GM18526 (cell line): ENCODE measurements around the gene CEP63.

Experiments
- POLR2A ChIP-seq: IDR thresholded peaks from 3 replicates; pipeline ENCODE4 v1.6.1; 2011; ENCODE audit not compliant: insufficient read length; ENCODE audit errors: extremely low read depth

CEP63 gene

DNA sequence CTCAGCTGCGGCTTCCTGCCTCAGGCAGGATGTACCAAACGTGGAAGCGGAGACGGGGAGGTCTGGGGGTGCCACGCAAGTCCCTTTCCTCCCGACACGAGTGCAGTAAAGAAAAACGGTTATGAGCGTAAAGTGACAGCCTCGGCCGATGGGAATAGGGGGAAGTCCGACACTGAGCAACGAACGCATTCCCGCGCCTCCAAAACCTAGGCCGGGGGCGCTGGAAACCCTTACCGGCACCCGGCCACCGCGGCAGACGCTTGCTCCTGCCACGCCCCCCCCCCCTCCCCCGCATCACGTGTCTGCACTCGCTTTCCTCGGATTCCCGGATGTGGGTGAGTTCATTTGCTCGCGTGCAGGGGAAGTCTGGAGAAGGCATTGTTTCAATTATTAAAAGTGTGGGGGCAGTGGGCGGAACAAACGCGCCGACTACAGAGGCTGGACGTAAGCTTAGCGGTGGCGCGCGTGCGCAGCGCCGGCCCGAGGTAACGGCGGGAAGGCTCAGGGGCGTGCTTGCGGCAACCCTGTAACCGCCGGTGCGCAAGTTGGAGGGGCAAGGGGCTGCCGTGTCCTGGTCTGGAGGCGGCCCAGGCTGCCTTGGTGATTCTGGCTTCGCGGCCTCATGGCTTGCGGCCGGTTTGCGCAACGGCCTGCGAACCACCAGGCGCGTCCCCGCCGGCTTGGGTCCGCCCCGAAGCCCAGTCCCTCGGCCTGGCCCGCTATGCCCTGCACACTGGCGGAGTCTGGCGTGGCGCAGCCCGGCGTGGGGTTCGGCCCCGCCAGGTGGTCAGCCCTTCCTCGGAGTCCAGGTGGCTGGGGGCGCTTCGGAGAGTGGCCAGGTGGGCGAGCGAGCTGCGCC is at the start of gene CEP63, which contains the start of gene ANAPC13:
TSS of gene CEP63 (plus strand) at position 340 of the 859 bp plus-strand sequence. CDS start 9,264 bp downstream, outside the sequence.
TSS of gene ANAPC13 (minus strand) at position 268 of the 859 bp plus-strand sequence. CDS start 3,081 bp downstream, outside the sequence.
- peak; percentile 86 for TF ChIP-seq POLR2A

DNA sequence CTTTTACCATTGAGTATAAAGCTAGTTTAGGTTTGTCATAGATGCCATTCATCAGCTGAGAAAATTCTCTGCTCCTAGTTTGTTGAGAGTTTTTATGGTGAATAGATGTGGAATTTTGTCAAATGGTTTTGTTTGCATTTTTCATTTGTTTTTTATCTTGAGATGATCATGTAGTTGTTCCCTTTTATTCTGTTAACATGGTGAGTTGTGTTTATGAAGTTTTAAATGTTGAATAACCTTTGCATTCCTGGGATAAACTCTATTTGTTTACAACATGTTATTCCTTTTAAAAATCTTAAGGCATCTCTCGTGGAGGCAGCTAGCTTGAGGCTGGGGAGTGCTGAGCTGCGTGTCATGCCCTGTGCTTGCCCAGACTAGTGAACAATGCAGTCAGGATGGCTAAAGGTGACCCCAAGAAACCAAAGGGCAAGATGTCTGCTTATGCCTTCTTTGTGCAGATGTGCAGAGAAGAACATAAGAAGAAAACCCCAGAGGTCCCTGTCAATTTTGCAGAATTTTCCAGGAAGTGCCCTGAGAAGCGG is 48.6 kb upstream of the CEP63 start:
- TF ChIP-seq POLR2A = no peak

DNA sequence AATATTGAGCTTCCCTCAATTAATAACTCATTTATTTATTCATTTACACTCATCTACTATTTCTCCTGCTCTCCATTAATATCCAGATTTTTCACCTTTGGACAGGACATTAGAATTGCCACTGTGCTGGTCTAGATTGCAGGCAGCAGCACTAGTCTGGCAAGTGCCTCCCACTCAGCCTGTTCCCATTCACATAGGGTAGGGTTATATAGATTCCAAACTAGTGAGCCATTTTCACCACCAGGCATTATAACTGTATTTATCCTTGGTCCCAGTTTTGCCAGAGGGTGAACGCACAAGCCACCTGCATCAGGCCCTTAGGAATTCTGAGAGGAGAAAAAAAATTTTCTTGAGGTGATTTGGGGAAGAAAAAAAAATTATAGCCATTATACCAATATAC is 44.5 kb upstream of the CEP63 start:
- TF ChIP-seq POLR2A = no peak

DNA sequence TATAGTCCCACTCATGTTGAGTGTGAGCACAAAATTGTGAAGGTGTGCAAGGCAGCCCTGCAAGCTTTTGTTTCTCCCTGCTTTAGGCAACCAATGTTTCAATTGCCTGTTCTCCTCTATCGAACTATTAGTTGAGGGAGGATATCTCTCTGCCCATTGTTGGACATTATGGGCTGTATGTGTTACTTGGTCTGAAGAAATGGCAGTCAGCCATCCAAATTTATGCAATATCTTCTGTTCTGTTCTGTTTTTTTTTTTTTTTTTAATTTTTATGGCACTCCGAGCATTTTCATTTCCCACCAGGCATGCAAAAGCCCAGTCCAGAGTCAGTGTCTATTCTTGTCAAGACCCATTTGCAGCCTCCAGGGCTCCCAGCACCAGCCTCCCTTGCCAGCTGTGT is 44.0 kb upstream of the CEP63 start:
- TF ChIP-seq POLR2A = no peak

DNA sequence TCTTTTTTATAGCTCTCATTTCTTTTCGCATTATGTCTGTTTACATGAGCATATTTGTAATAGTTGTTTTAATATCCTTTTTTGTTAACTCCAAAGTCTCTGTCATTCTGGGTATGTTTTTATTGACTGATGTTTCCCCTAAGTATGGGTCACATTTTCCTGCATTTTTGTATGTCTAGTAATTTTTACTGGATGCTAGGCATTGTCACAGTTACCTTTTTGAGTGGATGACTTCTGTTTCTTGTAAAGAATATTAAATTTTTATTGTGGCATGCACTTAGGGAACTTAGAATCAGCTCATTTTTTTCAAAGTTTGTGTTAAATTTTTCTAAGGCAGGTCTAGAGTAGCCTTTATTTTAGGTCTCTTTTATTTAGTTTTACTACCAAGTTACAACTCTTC is 40.8 kb upstream of the CEP63 start:
- no peak for TF ChIP-seq POLR2A

DNA sequence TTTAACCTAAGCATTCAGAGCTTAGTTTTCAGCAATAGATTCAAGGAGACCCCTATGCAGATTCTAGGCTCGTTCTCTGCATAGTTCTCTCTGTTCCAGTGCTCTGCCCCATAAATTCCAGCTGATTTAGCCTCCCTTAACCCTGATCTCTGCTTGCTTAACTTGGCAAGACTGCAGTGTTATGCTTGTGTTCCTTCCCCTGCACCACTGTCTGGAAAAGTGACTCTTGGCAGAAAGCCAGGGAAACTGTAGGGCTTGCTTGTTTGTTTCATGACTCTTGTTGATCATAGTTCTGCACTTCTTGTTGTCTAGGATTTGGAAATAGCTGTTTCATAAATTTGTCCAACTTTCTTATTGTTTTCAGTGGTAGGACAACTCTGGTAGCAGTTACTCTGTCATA is 40.2 kb upstream of the CEP63 start:
- no peak for TF ChIP-seq POLR2A

DNA sequence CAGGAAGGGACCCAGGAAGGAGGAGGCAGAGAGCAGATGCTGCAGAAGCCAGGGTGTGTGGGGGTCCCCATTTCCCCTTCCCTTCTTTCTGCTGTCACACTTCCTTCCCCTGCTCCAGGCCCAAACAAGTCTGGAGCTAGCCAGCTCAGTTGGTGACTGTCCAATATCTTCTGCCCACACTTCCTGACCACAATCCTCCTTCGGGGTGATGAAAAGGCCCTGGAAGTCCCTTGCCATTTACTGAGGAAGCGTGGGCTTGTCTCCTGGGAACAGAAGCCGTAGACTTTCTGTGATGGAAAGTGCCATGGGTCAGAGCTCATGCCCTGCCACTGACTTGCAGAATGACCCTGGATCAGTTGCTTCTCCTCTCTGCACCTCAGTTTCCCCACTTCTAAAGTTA is 39.1 kb upstream of the CEP63 start:
- TF ChIP-seq POLR2A = no peak

DNA sequence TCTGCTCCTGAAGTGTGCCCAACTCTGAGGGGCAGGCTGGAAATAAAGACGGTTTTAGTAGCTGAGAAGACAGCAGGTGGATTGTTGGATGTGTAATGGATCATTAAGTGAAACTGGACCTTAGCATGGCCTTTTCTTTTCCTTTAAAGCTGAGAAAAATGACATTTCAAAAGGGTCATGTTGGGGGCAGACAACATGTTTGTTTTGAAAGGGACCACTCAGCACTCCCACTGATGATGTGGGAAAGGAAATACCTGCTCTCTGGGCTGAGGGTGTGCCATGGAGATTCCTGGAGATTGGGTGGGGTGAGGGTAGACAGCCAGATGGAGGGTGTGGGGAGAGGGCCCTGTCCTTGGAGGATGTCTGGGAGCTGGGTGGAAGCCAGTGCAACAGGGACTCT is 38.5 kb upstream of the CEP63 start:
- no peak for TF ChIP-seq POLR2A

DNA sequence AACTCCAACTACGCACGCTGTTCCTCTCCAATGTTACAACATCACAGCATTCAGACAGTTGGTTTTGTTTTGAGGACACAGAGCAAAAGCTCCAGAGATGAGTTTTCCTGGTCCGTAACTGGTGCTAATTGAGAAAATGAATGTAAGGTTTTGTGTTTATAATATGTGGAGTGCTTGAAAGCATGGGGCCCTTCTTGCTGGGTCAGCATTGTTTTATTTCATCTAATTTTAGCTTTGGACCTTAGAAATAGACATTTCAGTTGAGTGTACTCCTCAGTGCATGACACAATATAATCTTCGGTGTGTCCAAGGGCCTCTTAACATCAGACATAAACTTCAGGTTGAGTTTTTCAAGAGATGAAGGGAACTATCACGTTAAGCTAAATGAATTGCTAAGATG is 37.2 kb upstream of the CEP63 start:
- TF ChIP-seq POLR2A = no peak

DNA sequence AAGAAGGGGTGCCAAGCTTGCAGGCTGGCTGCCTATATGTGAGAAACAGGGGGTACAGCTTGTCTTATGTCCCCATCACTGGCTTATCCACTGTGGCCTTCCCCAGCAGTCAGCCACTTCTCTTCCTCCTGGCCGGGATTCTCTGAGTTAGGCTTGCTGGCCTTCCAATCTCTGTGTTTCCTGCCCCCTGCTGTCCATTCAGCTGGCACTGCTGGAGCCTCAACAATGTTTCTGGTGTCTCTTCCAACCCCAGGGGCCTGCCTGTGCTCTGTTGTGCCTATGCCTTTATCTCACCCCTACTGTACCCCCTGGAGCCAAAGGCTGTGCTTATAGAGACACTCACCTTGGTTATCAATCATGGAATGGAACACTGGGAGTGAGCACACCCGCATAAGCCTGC is 36.6 kb upstream of the CEP63 start:
- TF ChIP-seq POLR2A = no peak

DNA sequence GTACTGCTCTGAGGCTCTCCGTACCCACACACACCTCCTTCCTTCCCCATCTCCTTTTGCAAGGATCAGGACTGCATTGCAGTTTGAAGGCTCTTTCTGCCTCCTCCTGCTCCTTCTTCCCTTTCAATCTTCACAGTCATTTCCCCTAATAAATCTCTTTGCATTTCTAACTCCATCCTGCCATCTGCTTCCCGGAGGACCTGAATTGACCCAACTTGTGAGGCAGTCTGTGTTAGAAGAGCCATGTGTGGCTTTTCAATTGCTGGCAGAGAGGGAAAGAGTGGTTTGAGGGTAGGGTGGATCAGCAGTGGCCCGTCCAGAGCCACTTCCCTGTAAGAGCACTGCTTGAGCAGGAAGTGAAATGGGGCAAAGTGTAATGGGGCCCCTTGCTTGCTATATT is 35.9 kb upstream of the CEP63 start:
- no peak for TF ChIP-seq POLR2A

DNA sequence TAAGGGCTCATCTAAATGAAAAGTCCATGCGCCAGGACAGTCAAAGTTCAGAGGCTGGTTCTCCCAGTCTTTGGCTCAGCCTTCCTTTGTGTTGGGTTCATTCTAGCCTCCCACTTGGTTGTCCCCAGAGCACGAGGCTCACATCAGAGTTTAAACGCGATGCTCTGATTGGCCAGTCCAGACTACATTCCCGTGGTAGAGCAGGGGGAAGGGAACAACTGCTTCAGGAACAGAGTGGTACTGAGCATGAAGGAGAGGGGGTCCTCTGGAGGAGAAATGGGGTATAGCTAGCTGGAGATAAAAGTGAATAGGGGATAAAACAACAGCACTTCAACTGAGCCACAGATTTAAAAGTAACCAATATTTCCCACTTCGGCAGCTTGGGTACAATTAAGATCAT is 32.2 kb upstream of the CEP63 start:
- no peak for TF ChIP-seq POLR2A

DNA sequence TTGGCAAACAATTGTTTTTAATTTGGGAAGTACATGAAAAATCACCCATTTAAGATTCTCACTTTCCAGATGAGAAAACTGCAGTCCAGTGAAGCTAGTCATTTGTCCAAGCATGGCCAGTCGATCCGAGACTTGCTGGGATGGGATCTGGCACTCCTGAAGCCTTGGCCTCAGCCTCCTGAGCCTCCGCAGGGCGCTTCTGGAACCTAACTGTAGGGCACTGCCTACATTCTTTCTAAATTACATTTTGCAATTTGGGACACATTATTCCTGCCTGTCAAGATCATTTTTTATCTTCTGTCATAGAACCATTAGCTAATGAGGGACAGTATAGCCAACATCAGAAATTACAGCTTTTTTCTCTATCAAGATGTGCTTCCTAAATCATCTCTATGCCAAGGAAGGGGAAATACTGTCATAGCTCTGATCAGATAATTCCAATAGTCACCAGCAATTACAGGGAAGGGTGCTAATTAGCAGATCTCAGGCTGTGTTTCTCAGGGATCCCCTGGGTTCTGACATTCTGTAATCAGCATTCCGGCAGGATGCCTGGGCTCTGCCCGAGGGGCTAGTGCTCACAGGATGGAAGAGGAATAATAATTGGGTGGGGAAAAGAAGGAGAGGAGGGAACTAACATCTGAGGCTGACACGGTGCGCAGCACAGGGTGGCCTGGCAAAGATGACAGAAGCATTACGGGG is 28.3 kb upstream of the CEP63 start:
- TF ChIP-seq POLR2A = no peak

DNA sequence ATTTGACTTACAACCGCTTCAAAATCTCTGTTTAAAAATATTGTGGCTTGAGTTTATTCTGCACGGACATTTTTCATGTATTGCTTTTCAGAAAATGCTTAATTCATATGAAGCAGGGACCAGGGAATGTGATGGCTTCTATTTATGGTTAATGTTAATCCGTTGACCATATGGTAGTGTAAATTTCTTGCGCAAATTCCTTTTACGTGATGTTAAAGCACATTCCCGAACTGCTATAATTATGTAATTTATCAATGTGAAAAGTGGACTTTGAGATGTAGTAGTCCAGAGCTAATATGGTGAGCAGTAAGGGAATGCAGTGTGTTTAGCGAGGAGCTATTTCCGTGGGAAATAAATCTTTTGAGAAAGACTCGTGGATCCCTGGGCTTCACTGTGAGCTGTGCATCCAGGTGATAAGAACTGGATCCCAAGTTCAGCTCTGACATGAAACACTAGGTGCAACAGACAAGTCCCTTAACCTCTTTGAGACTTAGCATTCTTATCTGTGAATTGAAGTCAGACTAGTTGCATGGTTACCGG is 27.4 kb upstream of the CEP63 start:
- TF ChIP-seq POLR2A = no peak

DNA sequence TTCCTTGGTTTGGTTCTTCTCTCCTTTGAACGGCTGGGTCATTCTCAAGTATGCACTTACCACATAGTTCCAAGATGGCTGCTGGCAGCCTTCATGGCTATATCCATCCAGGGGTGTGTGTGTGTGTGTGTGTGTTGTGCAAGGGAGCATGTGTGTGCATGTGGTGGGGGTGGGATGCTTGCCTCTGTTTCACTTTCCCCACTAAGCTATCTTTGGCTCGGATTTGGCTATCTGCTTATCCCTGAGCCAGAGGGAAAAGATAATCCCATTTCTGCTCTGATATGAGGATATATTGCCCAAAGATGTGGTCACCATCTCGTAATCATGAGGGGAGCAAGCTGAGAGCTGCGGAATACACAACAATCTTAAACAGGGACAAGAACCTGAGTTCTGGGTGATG is 26.3 kb upstream of the CEP63 start:
- no peak for TF ChIP-seq POLR2A

DNA sequence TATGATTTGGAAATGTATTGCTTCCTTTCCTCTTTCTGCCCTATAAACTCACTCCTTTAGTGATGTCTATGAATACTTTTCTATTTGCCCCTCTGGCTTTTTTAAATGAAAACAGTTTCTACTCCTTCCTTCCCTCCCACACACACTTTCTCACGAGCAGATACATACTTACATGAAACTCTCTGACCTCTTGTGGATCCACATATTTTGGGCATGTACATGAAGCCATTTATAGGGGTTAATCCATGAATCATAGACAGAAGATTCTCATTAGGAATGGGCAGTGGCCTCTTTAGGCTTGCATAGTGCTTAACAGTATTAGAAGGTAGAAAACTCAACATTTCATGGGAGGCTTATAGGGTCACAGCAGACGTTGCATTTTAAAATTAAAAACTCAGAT is 24.9 kb upstream of the CEP63 start:
- no peak for TF ChIP-seq POLR2A
